GM23248 (cell line): ENCODE results near the gene ASB13.

ENCODE experiments used
- EZH2 ChIP-seq: fragments of 200-600 bp; sonication (generic); IDR thresholded peaks from 2 replicates; pipeline ENCODE4 v1.6.1; 2018; ENCODE audit warnings: antibody characterized with exemption, mild to moderate bottlenecking; ENCODE audit not compliant: insufficient read depth, poor library complexity, severe bottlenecking
- EZH2phosphoT487 ChIP-seq: fragments of 200-600 bp; sonication (generic); IDR thresholded peaks from 2 replicates; pipeline ENCODE4 v1.6.1; 2018; ENCODE audit warnings: antibody characterized with exemption, moderate library complexity, mild to moderate bottlenecking, low read depth; ENCODE audit not compliant: insufficient read depth

- no peak for TF ChIP-seq EZH2
- TF ChIP-seq EZH2phosphoT487, result no peak
These were observed 64.4 kb downstream of the ASB13 start for GRCh38 chr10:5601826-5602495.
